Measurements from ENCODE around the gene ATF5.

DNA sequence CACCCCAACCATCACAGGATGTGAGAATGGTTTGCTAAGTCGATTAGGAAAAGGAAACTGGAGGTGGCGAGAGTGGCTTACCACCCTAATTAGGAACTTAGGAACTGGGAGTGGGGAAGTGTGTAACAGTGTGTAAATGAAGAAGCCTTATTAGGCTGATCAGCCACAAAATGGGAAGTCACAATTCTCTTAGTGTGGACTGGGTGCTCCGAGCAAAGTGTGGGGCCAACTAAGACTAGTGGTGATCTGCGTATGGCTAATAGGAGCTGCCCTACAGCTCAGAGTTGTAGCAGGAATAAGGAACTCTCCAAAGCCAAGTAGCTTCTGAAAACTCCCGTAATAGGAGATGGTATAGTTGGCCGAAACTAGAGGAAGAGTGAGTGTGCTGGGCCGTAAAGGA, 24.4 kb downstream of the ATF5 start:
- TF ChIP-seq EP300 (IDR thresholded peaks at IDR 0.05) (no peak), POLR2A (IDR thresholded peaks at IDR 0.05) (no peak)
- TF ChIP-seq, protein P1, sequence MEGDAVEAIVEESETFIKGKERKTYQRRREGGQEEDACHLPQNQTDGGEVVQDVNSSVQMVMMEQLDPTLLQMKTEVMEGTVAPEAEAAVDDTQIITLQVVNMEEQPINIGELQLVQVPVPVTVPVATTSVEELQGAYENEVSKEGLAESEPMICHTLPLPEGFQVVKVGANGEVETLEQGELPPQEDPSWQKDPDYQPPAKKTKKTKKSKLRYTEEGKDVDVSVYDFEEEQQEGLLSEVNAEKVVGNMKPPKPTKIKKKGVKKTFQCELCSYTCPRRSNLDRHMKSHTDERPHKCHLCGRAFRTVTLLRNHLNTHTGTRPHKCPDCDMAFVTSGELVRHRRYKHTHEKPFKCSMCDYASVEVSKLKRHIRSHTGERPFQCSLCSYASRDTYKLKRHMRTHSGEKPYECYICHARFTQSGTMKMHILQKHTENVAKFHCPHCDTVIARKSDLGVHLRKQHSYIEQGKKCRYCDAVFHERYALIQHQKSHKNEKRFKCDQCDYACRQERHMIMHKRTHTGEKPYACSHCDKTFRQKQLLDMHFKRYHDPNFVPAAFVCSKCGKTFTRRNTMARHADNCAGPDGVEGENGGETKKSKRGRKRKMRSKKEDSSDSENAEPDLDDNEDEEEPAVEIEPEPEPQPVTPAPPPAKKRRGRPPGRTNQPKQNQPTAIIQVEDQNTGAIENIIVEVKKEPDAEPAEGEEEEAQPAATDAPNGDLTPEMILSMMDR (IDR thresholded peaks at IDR 0.05) = no peak

All from ovary (tissue), 3 donors.